Measurements from ENCODE around the gene NXNL2. TPM values are rescaled to one million over a fixed set of nuclear protein-coding genes. Genes with fewer than 3 reads are reported as not detected.

NXNL2 gene
- total and polyA plus RNA-seq, 2 experiments from 2014 or later: 3.4 to 5.1 TPM

DNA sequence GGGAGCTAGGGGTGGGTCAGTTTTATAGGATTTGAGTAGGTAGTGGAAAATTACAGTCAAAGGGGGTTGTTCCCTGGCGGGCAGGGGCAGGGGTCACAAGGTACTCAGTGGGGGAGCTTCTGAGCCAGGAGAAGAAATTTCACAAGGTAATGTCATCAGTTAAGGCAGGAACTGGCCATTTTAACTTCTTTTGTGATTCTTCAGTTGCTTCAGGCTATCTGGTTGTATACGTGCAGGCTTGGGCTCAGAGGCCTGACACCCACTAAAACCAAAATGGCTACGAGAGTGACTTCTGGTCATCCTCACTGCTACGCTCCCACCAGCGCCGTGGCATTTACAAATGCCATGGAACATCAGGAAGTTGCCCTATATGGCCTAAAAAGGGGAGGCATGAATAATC, 20.7 kb upstream of the NXNL2 start (continued):
- no peak for TF ChIP-seq REST (IDR thresholded peaks at IDR 0.05; ENCODE audit: unreplicated experiment)
- TF ChIP-seq POLR2AphosphoS5 (IDR thresholded peaks at IDR 0.05; ENCODE audit: low read depth): no peak
- TF ChIP-seq ZNF331 (CRISPR knock-in tag; IDR thresholded peaks at IDR 0.05; ENCODE audit: low read depth): no peak
- TF ChIP-seq EZH2phosphoT487 (IDR thresholded peaks at IDR 0.05; ENCODE audit: unreplicated experiment): no peak
- no peak for TF ChIP-seq CREB1 (CRISPR knock-in tag; IDR thresholded peaks at IDR 0.05; ENCODE audit: low read depth)
- TF ChIP-seq ZNF114 (CRISPR knock-in tag; IDR thresholded peaks at IDR 0.05): no peak
- TF ChIP-seq JUNB (IDR thresholded peaks at IDR 0.05; ENCODE audit: unreplicated experiment): no peak
- no peak for TF ChIP-seq STAT1 (IDR thresholded peaks at IDR 0.05; ENCODE audit: unreplicated experiment)
- TF ChIP-seq, protein P1, sequence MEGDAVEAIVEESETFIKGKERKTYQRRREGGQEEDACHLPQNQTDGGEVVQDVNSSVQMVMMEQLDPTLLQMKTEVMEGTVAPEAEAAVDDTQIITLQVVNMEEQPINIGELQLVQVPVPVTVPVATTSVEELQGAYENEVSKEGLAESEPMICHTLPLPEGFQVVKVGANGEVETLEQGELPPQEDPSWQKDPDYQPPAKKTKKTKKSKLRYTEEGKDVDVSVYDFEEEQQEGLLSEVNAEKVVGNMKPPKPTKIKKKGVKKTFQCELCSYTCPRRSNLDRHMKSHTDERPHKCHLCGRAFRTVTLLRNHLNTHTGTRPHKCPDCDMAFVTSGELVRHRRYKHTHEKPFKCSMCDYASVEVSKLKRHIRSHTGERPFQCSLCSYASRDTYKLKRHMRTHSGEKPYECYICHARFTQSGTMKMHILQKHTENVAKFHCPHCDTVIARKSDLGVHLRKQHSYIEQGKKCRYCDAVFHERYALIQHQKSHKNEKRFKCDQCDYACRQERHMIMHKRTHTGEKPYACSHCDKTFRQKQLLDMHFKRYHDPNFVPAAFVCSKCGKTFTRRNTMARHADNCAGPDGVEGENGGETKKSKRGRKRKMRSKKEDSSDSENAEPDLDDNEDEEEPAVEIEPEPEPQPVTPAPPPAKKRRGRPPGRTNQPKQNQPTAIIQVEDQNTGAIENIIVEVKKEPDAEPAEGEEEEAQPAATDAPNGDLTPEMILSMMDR (conservative IDR thresholded peaks at IDR 0.05; ENCODE audit: low read depth in 2 of 2): no peak

DNA sequence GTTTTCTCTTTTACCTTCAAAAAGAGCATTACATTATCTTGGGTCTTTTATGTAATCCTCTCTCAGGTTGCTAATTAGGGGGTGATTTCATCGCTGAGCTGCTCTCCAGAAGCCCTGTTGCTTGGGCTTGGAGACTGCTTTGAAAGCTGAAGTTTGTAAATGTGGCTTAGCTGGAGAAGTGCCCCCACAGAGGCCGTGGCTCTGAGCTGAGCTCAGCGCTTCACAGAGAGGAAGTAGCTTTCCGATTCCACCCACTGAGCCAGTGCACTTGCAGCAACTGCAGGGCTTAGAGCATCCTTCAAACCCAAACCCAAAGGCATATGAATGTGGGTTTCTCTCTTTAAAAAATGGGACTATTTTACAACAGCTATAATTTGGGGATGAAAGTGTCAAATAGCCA, 13.7 kb upstream of the NXNL2 start:
- H3K4me3 ChIP-seq: no peak overlapping the region
- no peaks in the 10 kb centered on the region for H3F3A ChIP-seq (replicated peaks; ENCODE audit: low read depth)
- H2AFZ ChIP-seq: peak overlapping the region; percentile 17; the same call in 1 of the 2 replicates
- DNase-seq (ENCODE audit: low spot score) (no peak), ATAC-seq (peak; percentile 76)
- H3K79me2 ChIP-seq (replicated peaks; ENCODE audit: insufficient read depth): no peaks in the 10 kb centered on the region
- no peak overlapping the region for H3K27ac ChIP-seq (ENCODE audit: low read depth)
- Mint-ChIP-seq H3K27me3 (ENCODE audit: insufficient read depth, low read depth, poor library complexity) (peaks cover 14% of the 10 kb centered on the region), H3K4me3 (no peak overlapping the region), H3K36me3 (ENCODE audit: low read depth) (no peaks in the 10 kb centered on the region), H3K9me3 (no peaks in the 10 kb centered on the region), H3K4me1 (peaks cover 24% of the 10 kb centered on the region), H3K27ac (no peak overlapping the region)
- no peak overlapping the region for H3K4me2 ChIP-seq
- H3K36me3 ChIP-seq (ENCODE audit: insufficient read depth): no peaks in the 10 kb centered on the region
- H4K20me1 ChIP-seq (replicated peaks; ENCODE audit: insufficient read depth): no peaks in the 10 kb centered on the region
- TF ChIP-seq NANOG (IDR thresholded peaks at IDR 0.05; ENCODE audit: borderline replicate concordance): no peak
- TF ChIP-seq EZH2 (IDR thresholded peaks at IDR 0.05; ENCODE audit: low read depth, unreplicated experiment): no peak
- TF ChIP-seq ZNF462 (CRISPR knock-in tag; IDR thresholded peaks at IDR 0.05): no peak
- TF ChIP-seq, protein P1 (conservative IDR thresholded peaks at IDR 0.05; ENCODE audit: low read depth in 2 of 2): no peak
- TF ChIP-seq JUNB (IDR thresholded peaks at IDR 0.05; ENCODE audit: unreplicated experiment): no peak
- TF ChIP-seq POLR2AphosphoS5 (IDR thresholded peaks at IDR 0.05; ENCODE audit: low read depth): no peak
- H3K9me2 ChIP-seq (ENCODE audit: insufficient read depth): no peaks in the 10 kb centered on the region; the same call in 1 of the 2 replicates
- H3K27me3 ChIP-seq (ENCODE audit: insufficient read depth): no peaks in the 10 kb centered on the region
- peaks cover 12% of the 10 kb centered on the region; the same call in 1 of the 2 replicates for H3K4me1 ChIP-seq (ENCODE audit: insufficient read depth)
